Nephron (organoid): ENCODE results near the gene OBP2B.
"Not testable (repeated sequence)": the region's sequence is repeated elsewhere in the genome, so short reads cannot be mapped to it uniquely, and the experiment has no call there.

Source experiments
- H3K27ac Mint-ChIP-seq, 3 experiments: 2 replicates each; pipeline ENCODE4 v1.8.0; 2020; ENCODE audit warnings: mixed read lengths in 3 of 3, mild to moderate bottlenecking in 2 of 3, moderate library complexity in 1 of 3
- H3K27me3 Mint-ChIP-seq: 2 replicates; pipeline ENCODE4 v1.8.0; 2021; ENCODE audit warnings: low read depth, mild to moderate bottlenecking, moderate library complexity, mixed read lengths
- H3K36me3 Mint-ChIP-seq: 2 replicates; pipeline ENCODE4 v1.8.0; 2020; ENCODE audit warnings: low read depth, mixed read lengths
- H3K4me1 Mint-ChIP-seq: 2 replicates; pipeline ENCODE4 v1.8.0; 2020; ENCODE audit warnings: mixed read lengths
- H3K4me3 Mint-ChIP-seq, 3 experiments: 2 replicates each; pipeline ENCODE4 v1.8.0; 2020; ENCODE audit warnings: mild to moderate bottlenecking in 3 of 3, mixed read lengths in 3 of 3, moderate library complexity in 2 of 3
- H3K9me3 Mint-ChIP-seq: 2 replicates; pipeline ENCODE4 v1.8.0; 2020; ENCODE audit warnings: mixed read lengths
- CTCF ChIP-seq, 3 experiments: fragments of 200-600 bp; sonication (generic); IDR thresholded peaks; one replicate each; pipeline ENCODE4 v1.5.0; 2021; ENCODE audit warnings: antibody characterized with exemption in 3 of 3; ENCODE audit not compliant: unreplicated experiment in 3 of 3

OBP2B gene

GRCh38 chr9:133237035-133237731, 28.1 kb upstream of the OBP2B start:
- Mint-ChIP-seq H3K4me1 (peaks cover 16% of the 10 kb centered on the region), H3K36me3 (no peaks in the 10 kb centered on the region), H3K9me3 (no peaks in the 10 kb centered on the region), H3K4me3 (peak overlapping the region; percentile 3 to 67 (median 43)), H3K27ac (peak overlapping the region; percentile 61 to 72 (median 64)), H3K27me3 (peaks cover 14% of the 10 kb centered on the region)
- no peak for TF ChIP-seq CTCF (IDR thresholded peaks at IDR 0.05; ENCODE audit: unreplicated experiment in 3 of 3)

GRCh38 chr9:133236291-133237034, 27.4 kb upstream of the OBP2B start:
- Mint-ChIP-seq H3K4me1 (peaks cover 16% of the 10 kb centered on the region), H3K27me3 (peaks cover 13% of the 10 kb centered on the region)
- not testable (repeated sequence) for H3K27ac Mint-ChIP-seq, H3K9me3 Mint-ChIP-seq, H3K36me3 Mint-ChIP-seq, H3K4me3 Mint-ChIP-seq

- Mint-ChIP-seq H3K27me3 (peaks cover 13% of the 10 kb centered on the region), H3K4me3 (no peak overlapping the region), H3K36me3 (no peaks in the 10 kb centered on the region), H3K27ac (no peak overlapping the region), H3K9me3 (no peaks in the 10 kb centered on the region), H3K4me1 (peaks cover 16% of the 10 kb centered on the region)
- no peak for TF ChIP-seq CTCF (IDR thresholded peaks at IDR 0.05; ENCODE audit: unreplicated experiment in 3 of 3)
Observed at GRCh38 chr9:133235549-133236222, 26.6 kb upstream of the OBP2B start.

GRCh38 chr9:133234577-133235322, 25.7 kb upstream of the OBP2B start:
- Mint-ChIP-seq H3K9me3 (peaks cover 5% of the 10 kb centered on the region), H3K27me3 (peaks cover 13% of the 10 kb centered on the region), H3K27ac (no peak overlapping the region), H3K4me1 (peaks cover 16% of the 10 kb centered on the region), H3K4me3 (no peak overlapping the region), H3K36me3 (no peaks in the 10 kb centered on the region)
- no peak for TF ChIP-seq CTCF (IDR thresholded peaks at IDR 0.05; ENCODE audit: unreplicated experiment in 3 of 3)

- Mint-ChIP-seq H3K4me1 (peaks cover 16% of the 10 kb centered on the region), H3K9me3 (peaks cover 5% of the 10 kb centered on the region), H3K27me3 (peaks cover 13% of the 10 kb centered on the region), H3K27ac (peak overlapping the region in 1 of 3 experiments; percentile 53), H3K4me3 (no peak overlapping the region), H3K36me3 (no peaks in the 10 kb centered on the region)
- no peak for TF ChIP-seq CTCF (IDR thresholded peaks at IDR 0.05; ENCODE audit: unreplicated experiment in 3 of 3)
Observed at GRCh38 chr9:133233681-133234432, 24.8 kb upstream of the OBP2B start.

- not testable (repeated sequence) for H3K36me3 Mint-ChIP-seq, H3K4me1 Mint-ChIP-seq, H3K4me3 Mint-ChIP-seq, H3K9me3 Mint-ChIP-seq, H3K27ac Mint-ChIP-seq
- H3K27me3 Mint-ChIP-seq: peaks cover 10% of the 10 kb centered on the region
Observed at GRCh38 chr9:133231934-133232568, 23.0 kb upstream of the OBP2B start.

GRCh38 chr9:133230514-133230913, 21.5 kb upstream of the OBP2B start:
- H3K36me3 Mint-ChIP-seq, H3K9me3 Mint-ChIP-seq, H3K4me1 Mint-ChIP-seq, H3K4me3 Mint-ChIP-seq, H3K27ac Mint-ChIP-seq: not testable (repeated sequence)
- peaks cover 10% of the 10 kb centered on the region for H3K27me3 Mint-ChIP-seq
